Psoas muscle (tissue), 8 donors: Measurements from ENCODE around the gene XCL2. TPM values are rescaled to one million over a fixed set of nuclear protein-coding genes. Genes with fewer than 3 reads are reported as not detected.
A peak's percentile ranks its signal among the peaks of the same experiment; 100 is the strongest.
"Not testable (repeated sequence)": the region's sequence is repeated elsewhere in the genome, so short reads cannot be mapped to it uniquely, and the experiment has no call there.

Source experiments
- ATAC-seq, 4 donors: fragments of 200-7000 bp; cut with Tn5 transposase; one replicate each; pipeline ENCODE4 v1.9.1; 2020; ENCODE audit warnings: moderate library complexity in 3 of 4, mild to moderate bottlenecking in 2 of 4
- DNase-seq, 2 donors: peaks; one replicate each; pipeline ENCODE4 v3.0.0-alpha.2; 2020
- H3K27ac ChIP-seq: fragments of 200-600 bp; one replicate; pipeline ENCODE4 v1.8.0; 2022
- H3K27me3 ChIP-seq, 3 donors: fragments of 200-600 bp in 1 of 3; one replicate each; pipeline versions ENCODE4 v1.6.1 to v1.8.0; 2013 to 2022; ENCODE audit warnings: low read length in 2 of 3, mild to moderate bottlenecking in 2 of 3, moderate library complexity in 1 of 3; ENCODE audit not compliant: insufficient read depth in 3 of 3
- H3K36me3 ChIP-seq, 2 donors: fragments of 200-600 bp in 1 of 2; one replicate each; pipeline versions ENCODE4 v1.6.1 to v1.8.0; 2013 to 2022; ENCODE audit warnings: low read depth in 1 of 2, mild to moderate bottlenecking in 1 of 2, moderate library complexity in 1 of 2; ENCODE audit not compliant: insufficient read depth in 1 of 2
- H3K4me1 ChIP-seq: fragments of 200-600 bp; one replicate; pipeline ENCODE4 v1.8.0; 2022
- H3K4me3 ChIP-seq: fragments of 200-600 bp; one replicate; pipeline ENCODE4 v1.8.0; 2022; ENCODE audit warnings: mild to moderate bottlenecking
- H3K9me3 ChIP-seq: fragments of 200-600 bp; one replicate; pipeline ENCODE4 v1.8.0; 2022
- WGBS, 3 donors: extraction: QIAGEN DNeasy Blood & Tissue Kit; methylation state at CpG; one replicate each; pipeline versions ENCODE4 v1.1.6 to v1.1.7; 2013; 5-methylcytosine and 5-hydroxymethylcytosine counted together
- intact Hi-C, 2 donors: fragments of 100-400 bp; cut with DNase I; formaldehyde crosslinking; loops; one replicate each; pipeline versions ENCODE4 v1.11.0 to v1.14.2; 2022
- polyA plus RNA-seq, 3 donors: library from polyadenylated mRNA; stranded (reverse); fragments of 200-250 nt; gene quantifications; one replicate each; pipeline ENCODE4 v1.2.3, GENCODE V29; 2013
- total RNA-seq, 4 donors: library from RNA; stranded (reverse); fragmentation: NEBNext Ultra II Directional in 2 of 4; extraction: Animal tissue kit (Norgen Biotek cat#: 25700) in 2 of 4; gene quantifications; one replicate each; pipeline versions ENCODE4 v1.2.1 to v1.2.4, GENCODE V29; 2021 to 2023
- TF ChIP-seq, protein P1 (sequence below): fragments of 200-600 bp; IDR thresholded peaks from one replicate; pipeline ENCODE4 v1.8.0; 2022; ENCODE audit warnings: antibody characterized with exemption
- donor health status: healthy with polysubstance abuse.
- donor health status: DM: no; HTN: no; CAD: no; lungs with moderate emphysema.
- donor health status: Bipolar disorder and iron deficiency.
- donor health status: healthy.
- donor health status: DM: yes; HTN: yes; CAD: no.
- donor health status: DM: no; HTN: no; CAD: no.
- donor health status: DM: no; HTN: no; CAD: no.
- donor health status: DM: yes; HTN: yes; CAD: no.

The XCL2 gene
- total and polyA plus RNA-seq, 7 donors = not detected

DNA sequence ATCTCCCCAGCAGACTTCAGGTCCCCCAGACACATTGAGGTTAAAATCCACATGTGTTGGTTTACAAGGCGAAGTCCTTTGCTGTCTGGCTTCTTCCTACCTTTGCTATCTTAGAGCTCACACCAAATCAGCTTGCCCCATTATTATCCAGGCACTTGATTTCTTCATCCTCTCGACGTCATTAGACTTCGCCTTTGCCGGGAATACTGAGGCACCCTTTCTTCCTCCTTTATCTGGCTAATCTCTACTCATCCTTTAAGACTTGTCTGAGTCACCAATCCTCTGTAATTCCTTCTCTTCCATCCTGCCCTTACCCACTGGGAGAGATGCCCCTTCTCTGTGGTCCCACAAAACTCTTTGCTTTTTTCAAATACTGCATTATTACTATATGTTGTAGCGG lies 9.2 kb upstream of the XCL2 start:
- Histone ChIP-seq H3K4me1 (no peaks in the 10 kb centered on the region), H3K4me3 (no peak overlapping the region), H3K27me3 (no peaks in the 10 kb centered on the region), H3K36me3 (no peaks in the 10 kb centered on the region), H3K9me3 (peaks cover 4% of the 10 kb centered on the region), H3K27ac (no peak overlapping the region)
- WGBS, 3 donors = 87 to 94% (median 91%) methylated on average over 6 of the region's 6 CpGs
- intact Hi-C loops = no loop called here
- TF ChIP-seq, protein P1, sequence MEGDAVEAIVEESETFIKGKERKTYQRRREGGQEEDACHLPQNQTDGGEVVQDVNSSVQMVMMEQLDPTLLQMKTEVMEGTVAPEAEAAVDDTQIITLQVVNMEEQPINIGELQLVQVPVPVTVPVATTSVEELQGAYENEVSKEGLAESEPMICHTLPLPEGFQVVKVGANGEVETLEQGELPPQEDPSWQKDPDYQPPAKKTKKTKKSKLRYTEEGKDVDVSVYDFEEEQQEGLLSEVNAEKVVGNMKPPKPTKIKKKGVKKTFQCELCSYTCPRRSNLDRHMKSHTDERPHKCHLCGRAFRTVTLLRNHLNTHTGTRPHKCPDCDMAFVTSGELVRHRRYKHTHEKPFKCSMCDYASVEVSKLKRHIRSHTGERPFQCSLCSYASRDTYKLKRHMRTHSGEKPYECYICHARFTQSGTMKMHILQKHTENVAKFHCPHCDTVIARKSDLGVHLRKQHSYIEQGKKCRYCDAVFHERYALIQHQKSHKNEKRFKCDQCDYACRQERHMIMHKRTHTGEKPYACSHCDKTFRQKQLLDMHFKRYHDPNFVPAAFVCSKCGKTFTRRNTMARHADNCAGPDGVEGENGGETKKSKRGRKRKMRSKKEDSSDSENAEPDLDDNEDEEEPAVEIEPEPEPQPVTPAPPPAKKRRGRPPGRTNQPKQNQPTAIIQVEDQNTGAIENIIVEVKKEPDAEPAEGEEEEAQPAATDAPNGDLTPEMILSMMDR = no peak
- ATAC-seq (no peak), DNase-seq (no peak)

DNA sequence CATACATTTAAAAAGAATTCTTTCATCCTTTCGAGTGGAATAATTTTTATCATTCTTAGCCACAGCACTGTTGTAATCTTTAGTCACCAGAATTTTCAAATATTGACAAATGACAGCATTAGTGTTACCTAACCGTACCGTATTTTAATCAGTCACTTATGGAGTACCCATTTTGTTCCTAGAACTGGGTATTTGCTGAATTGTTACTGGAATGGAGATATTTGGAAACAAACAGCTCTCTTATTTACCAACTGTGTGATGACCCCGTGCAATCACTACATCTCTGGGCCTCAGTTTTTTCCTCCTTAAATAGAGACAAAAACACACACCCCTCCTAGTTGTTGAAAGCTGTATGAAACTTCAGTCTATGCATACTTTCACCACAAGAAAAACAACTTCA lies 7.9 kb upstream of the XCL2 start:
- H3K27me3 ChIP-seq = no peaks in the 10 kb centered on the region
- no peaks in the 10 kb centered on the region for H3K4me1 ChIP-seq
- H3K27ac ChIP-seq = no peak overlapping the region
- DNase-seq = no peak
- H3K36me3 ChIP-seq = no peaks in the 10 kb centered on the region
- intact Hi-C loops = no loop called here
- TF ChIP-seq, protein P1 = no peak
- 91 to 95% (median 95%) methylated on average over 4 of the region's 4 CpGs for WGBS, 3 donors
- peaks cover 4% of the 10 kb centered on the region for H3K9me3 ChIP-seq
- no peak for ATAC-seq
- no peak overlapping the region for H3K4me3 ChIP-seq

DNA sequence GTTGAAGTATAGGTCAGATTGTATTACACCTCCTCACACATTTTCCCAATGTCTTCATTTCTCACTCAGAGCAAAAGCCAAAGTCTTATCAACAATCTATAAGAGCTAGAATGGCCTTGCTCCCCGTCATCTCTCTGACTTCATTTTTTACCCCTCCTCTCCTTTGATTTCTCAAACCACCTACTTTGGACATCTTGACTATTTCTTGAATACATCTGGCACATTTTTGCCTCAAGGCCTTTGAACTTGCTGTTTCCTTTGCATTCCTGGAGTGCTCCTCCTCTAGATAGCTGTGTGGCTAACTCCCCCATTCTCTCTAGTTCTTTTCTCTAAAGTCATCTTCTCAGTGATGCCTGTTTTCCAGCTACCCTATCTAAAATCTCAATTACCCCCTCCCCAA lies 7.2 kb upstream of the XCL2 start:
- H3K36me3 ChIP-seq = no peaks in the 10 kb centered on the region
- 37 to 90% (median 85%) methylated on average over 1 of the region's 1 CpG for WGBS, 3 donors
- ATAC-seq = no peak

DNA sequence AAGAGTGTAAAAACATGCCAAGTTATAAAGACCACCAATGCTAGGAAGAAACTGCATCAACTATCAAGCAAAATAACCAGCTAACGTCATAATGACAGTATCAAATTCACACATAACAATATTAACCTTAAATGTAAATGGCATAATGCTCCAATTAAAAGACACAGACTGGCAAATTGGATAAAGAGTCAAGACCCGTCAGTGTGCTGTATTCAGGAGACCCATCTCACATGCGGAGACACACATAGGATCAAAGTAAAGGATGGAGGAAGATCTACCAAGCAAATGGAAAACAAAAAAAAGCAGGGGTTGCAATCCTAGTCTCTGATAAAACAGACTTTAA lies 2.7 kb upstream of the XCL2 start:
- H3K36me3 ChIP-seq, H3K4me1 ChIP-seq, H3K9me3 ChIP-seq, DNase-seq, ATAC-seq, H3K27me3 ChIP-seq, intact Hi-C loops, H3K27ac ChIP-seq, H3K4me3 ChIP-seq: not testable (repeated sequence)
- 59 to 94% (median 83%) methylated on average over 3 of the region's 3 CpGs for WGBS, 3 donors

More for the DNA sequence above, 7.2 kb upstream of the XCL2 start:
- DNase-seq = no peak
- Histone ChIP-seq H3K27me3 (no peaks in the 10 kb centered on the region), H3K4me3 (no peak overlapping the region), H3K9me3 (peaks cover 4% of the 10 kb centered on the region), H3K4me1 (no peaks in the 10 kb centered on the region), H3K27ac (no peak overlapping the region)
- intact Hi-C loops = no loop called here
- TF ChIP-seq, protein P1 = no peak

DNA sequence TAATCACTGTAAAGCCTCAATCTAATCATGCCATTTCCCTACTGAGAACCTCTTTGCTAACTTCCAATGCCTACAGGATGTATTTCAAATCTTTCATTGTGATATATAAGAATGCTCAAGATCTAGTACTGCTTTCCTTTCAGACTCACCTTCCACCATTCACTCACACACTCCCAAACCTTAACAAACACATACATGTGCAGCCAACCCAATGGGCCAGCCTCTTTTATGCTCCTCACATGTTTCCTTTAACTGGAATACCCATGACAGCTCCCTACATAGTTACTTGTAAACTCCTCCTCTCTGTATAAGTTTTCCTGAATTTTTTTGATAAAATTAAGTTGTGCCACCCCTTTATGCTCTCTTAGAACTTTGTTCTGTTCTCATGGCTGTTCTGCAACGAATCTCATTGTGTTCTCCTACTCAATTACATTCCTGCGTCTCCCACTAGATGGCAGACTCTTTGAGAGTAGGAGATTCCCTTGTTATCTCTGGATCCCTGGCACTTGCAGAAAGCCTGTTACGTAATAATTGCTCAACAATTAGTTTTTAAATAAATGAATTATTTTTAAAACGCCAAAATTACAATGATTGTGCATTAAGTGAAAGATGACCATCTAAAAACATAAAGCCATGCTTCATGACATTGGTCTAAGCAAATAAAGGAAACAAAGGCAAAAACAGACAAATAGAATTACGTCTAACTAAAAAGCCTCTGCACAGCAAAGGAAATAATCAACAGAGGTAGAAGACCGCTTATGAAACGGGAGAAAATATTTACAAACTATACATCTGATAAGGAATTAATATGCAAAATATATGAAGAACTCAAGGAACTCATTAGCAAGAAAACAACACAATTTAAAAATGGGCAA lies 2.1 kb upstream of the XCL2 start:
- H3K27me3 ChIP-seq, H3K4me3 ChIP-seq, H3K4me1 ChIP-seq, H3K27ac ChIP-seq, intact Hi-C loops, H3K9me3 ChIP-seq, H3K36me3 ChIP-seq, DNase-seq: not testable (repeated sequence)
- 44 to 53% (median 52%) methylated on average over 7 of the region's 7 CpGs for WGBS, 3 donors
- peak in 1 of 4 donors; percentile 39 for ATAC-seq
- TF ChIP-seq, protein P1 = peak; percentile 7

DNA sequence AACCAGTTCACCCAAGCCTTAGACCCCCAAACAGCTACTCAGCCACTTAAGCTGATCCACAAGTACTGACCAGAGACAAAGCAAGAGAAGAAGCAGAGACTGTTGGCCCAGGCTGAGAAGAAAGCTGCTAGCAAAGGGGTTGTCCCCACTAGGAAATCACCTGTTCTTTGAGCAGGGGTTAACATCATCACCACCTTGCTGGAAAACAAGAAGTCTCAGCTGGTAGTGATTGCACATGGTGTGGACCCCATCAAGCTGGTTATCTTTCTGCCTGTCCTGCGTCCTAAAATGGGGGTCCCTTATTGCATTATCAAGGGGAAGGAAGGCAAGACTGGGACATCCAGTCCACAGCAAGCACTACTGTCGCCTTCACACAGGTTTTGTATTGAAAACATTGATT lies 819 bp downstream of the XCL2 start:
- ATAC-seq, H3K36me3 ChIP-seq, intact Hi-C loops, H3K27ac ChIP-seq, H3K27me3 ChIP-seq, H3K4me1 ChIP-seq, H3K4me3 ChIP-seq, H3K9me3 ChIP-seq, DNase-seq: not testable (repeated sequence)
- 90 to 100% (median 93%) methylated on average over 2 of the region's 2 CpGs for WGBS, 3 donors

DNA sequence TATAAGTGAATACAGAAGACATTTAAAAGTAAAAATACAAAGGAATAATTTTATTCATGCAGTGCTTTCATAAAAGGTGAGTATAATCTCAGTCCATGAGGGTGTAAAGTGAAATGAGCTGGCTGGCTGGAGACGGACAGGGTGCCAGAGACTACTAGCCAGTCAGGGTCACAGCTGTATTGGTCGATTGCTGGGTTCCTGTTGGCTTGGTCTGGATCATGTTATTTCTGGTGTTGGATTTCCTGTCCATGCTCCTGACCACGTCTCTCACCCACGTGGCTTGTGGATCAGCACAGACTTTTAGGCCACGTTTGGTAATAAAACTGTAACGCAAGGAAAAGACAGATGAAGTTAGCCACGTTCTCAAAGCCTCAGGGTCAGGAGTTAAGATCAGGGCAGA lies 3.0 kb downstream of the XCL2 start:
- H3K9me3 ChIP-seq, H3K27me3 ChIP-seq, intact Hi-C loops, H3K36me3 ChIP-seq, H3K4me1 ChIP-seq, H3K4me3 ChIP-seq, H3K27ac ChIP-seq, DNase-seq: not testable (repeated sequence)
- WGBS, 3 donors = 22 to 46% (median 27%) methylated on average over 7 of the region's 7 CpGs
- peak in 2 of 4 donors; percentile 37 to 42 for ATAC-seq
